Activated T-helper 17 cell treated with anti-CD3 and anti-CD28 coated beads, Interleukin-2, amount 50 U/mL, for 72 hours (primary cell): ENCODE results near the gene SH3PXD2A. TPM values are rescaled to one million over a fixed set of nuclear protein-coding genes. Genes with fewer than 3 reads are reported as not detected.
"Not testable (repeated sequence)": the region's sequence is repeated elsewhere in the genome, so short reads cannot be mapped to it uniquely, and the experiment has no call there.

Experiments
- ATAC-seq: fragments of 150-1000 bp; cut with Tn5 transposase; replicated peaks from 2 replicates; pipeline ENCODE4 v1.10.0; 2021; ENCODE audit warnings: mild to moderate bottlenecking, moderate library complexity
- H3K27ac Mint-ChIP-seq: one replicate; pipeline ENCODE4 v1.8.0; 2022; ENCODE audit warnings: mixed read lengths
- H3K27me3 Mint-ChIP-seq: one replicate; pipeline ENCODE4 v1.8.0; 2022; ENCODE audit warnings: mixed read lengths
- H3K36me3 Mint-ChIP-seq: one replicate; pipeline ENCODE4 v1.8.0; 2022; ENCODE audit warnings: low read depth, mild to moderate bottlenecking, mixed read lengths
- H3K4me1 Mint-ChIP-seq: one replicate; pipeline ENCODE4 v1.8.0; 2022; ENCODE audit warnings: mixed read lengths
- H3K4me3 Mint-ChIP-seq: one replicate; pipeline ENCODE4 v1.8.0; 2022; ENCODE audit warnings: mild to moderate bottlenecking, mixed read lengths
- H3K9me3 Mint-ChIP-seq: one replicate; pipeline ENCODE4 v1.8.0; 2022; ENCODE audit warnings: mixed read lengths
- total RNA-seq, 2 donors: library from RNA; stranded (reverse); gene quantifications; one replicate each; pipeline ENCODE4 v1.2.3, GENCODE V29; 2022

SH3PXD2A gene
- total RNA-seq, 2 donors from 2014 or later: 8.0 to 19.3 TPM

DNA sequence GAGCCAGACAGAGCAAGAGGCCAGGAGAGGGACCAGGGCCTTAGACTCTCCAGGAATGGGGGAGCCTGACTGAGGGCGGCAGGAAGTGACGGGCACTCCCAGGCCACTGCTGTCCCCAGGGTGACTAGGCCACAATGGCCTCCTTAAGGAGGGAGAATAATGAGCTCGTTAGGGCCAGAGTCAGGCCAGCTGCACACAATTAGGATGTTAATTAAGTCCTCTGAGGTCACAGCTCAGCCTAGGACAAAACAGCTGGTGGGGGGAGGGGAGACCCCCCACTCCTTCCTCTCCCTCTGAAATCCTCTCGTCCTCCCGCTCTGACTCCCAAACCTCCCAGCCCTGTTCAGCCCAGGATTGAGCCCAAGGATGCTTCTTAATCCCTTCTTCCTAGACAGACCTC lies 218.9 kb downstream of the SH3PXD2A start:
- no peak overlapping the region for H3K4me3 Mint-ChIP-seq
- H3K9me3 Mint-ChIP-seq: no peaks in the 10 kb centered on the region
- H3K36me3 Mint-ChIP-seq: no peaks in the 10 kb centered on the region
- H3K27me3 Mint-ChIP-seq: no peaks in the 10 kb centered on the region
- no peak for ATAC-seq
- H3K27ac Mint-ChIP-seq: no peak overlapping the region
- no peaks in the 10 kb centered on the region for H3K4me1 Mint-ChIP-seq

DNA sequence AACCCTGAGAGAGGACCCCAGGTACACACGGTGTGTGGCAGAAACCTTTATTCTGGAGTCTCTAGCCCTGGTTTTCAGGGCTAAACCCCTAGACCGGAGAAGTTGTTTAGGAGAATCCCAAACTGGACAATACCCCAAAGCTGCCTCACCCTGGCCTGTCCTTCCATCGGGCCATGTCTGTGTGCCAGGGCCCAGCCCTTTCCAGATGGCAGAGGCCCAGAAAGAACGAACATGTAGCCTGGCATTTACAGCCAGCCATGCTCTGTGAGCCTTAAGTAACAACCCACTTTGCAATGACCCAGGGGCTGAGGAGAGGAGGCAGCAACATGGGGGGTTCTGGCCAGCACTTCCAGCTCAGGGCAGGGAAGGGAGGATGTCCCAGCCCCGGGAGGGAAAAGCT lies 219.8 kb downstream of the SH3PXD2A start:
- Mint-ChIP-seq H3K27ac (no peak overlapping the region), H3K4me3 (no peak overlapping the region), H3K9me3 (no peaks in the 10 kb centered on the region), H3K36me3 (no peaks in the 10 kb centered on the region), H3K4me1 (no peaks in the 10 kb centered on the region), H3K27me3 (no peaks in the 10 kb centered on the region)
- ATAC-seq: no peak

DNA sequence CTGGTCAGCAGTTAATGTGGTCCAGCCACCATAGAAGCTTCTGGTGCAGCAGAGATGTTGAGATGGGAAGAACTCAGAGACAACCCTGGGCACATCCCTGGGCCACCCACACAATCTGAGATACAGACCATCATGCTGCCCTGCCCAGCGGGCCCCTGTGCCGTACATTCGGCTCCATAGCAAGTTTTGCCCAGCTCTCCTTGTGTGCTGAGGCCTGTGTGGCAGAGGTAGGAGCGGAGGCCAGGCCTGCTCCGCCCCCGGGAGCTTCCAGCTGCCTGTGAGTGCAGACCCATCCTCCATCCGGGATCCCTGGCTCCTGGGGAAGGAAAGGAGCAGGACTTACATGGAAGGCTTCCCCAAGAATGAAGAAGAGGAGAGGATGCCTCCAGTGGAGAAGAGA lies 221.5 kb downstream of the SH3PXD2A start:
- no peaks in the 10 kb centered on the region for H3K9me3 Mint-ChIP-seq
- no peak overlapping the region for H3K27ac Mint-ChIP-seq
- no peaks in the 10 kb centered on the region for H3K27me3 Mint-ChIP-seq
- ATAC-seq: no peak
- no peaks in the 10 kb centered on the region for H3K36me3 Mint-ChIP-seq
- no peak overlapping the region for H3K4me3 Mint-ChIP-seq
- H3K4me1 Mint-ChIP-seq: no peaks in the 10 kb centered on the region

DNA sequence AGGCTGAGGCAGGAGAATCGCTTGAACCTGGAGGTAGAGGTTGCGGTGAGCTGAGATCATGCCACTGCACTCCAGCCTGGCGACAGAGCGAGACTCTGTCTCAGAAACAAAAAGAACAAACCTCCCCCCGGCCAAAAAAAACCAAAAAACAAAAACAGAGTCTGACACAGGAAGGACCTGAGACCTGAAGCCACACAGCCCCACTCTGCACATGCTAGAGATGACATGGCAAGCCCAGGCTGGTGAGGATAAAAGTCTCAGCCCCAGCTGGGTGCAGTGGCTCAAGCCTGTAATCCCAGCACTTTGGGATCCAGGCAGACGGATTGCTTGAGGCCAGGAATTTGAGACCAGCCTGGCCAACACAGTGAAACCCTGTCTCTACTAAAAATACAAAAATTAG lies 222.5 kb downstream of the SH3PXD2A start:
- not testable (repeated sequence) for H3K27ac Mint-ChIP-seq, H3K4me1 Mint-ChIP-seq, H3K36me3 Mint-ChIP-seq, H3K27me3 Mint-ChIP-seq, H3K4me3 Mint-ChIP-seq, H3K9me3 Mint-ChIP-seq, ATAC-seq

DNA sequence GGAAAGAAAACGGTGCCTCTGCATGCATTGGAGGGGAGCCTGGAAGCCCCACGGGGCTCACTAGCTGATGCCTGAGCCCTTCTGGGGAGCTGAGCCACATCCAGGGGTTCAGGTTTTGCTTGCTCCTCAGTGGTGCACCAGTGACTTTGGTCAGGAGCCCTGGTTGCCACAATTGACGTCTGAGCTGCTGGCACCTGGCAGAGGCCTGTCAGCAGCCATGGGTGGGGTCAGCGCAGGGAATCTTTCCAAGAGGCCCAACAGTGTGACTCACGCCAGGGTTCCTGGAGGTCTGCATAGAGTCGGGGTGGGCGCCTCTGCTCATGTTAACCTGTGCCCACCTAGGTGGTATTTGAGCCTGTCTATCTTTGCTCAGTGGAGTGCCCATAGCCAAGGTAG lies 223.1 kb downstream of the SH3PXD2A start:
- Mint-ChIP-seq H3K4me3 (no peak overlapping the region), H3K27me3 (no peaks in the 10 kb centered on the region), H3K27ac (no peak overlapping the region), H3K36me3 (peaks cover 5% of the 10 kb centered on the region), H3K9me3 (no peaks in the 10 kb centered on the region), H3K4me1 (no peaks in the 10 kb centered on the region)
- ATAC-seq: no peak

DNA sequence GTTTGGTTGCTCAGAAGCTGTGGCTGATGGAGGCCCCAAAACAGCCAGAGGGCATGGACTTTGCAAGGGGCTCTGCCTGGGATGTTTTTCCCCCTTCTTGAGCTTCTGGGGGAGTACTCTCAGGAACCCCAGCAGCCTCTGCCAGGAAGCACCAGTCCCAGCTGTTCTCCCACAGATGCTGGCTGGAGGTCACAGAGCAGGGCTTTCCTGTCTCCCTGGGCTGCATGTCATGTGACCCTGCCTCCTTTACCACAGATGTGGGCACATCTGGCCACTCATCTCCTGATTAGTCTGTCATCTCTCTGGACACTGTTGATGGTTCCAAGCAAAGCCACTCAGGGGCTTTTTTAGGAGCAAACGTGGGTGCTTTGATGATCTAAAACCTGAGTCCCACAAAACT lies 225.2 kb downstream of the SH3PXD2A start:
- Mint-ChIP-seq H3K27me3 (no peaks in the 10 kb centered on the region), H3K4me1 (no peaks in the 10 kb centered on the region), H3K27ac (no peak overlapping the region), H3K4me3 (no peak overlapping the region), H3K36me3 (peaks cover 17% of the 10 kb centered on the region), H3K9me3 (no peaks in the 10 kb centered on the region)
- ATAC-seq: no peak

DNA sequence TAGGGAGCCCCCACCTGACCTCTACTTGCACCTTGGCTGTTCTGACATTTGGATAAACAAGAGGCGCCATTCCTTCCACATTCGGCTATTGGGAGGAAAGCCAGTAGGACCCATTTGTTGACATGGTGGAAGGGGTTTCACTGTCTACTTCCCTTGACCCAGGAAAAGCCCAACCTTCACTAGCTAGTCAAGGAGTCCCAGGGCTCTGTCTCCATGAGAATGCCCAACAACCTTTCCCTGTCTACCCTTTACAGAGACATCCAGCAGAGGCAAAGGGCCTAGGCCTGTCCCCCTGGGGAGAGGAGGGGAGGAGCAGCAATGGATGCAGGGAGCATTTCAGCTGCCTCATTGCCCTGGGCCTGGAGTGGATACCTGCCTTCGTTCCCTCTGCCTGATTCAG lies 225.8 kb downstream of the SH3PXD2A start:
- Mint-ChIP-seq H3K36me3 (peaks cover 17% of the 10 kb centered on the region), H3K27ac (no peak overlapping the region), H3K9me3 (no peaks in the 10 kb centered on the region), H3K4me3 (no peak overlapping the region), H3K4me1 (no peaks in the 10 kb centered on the region), H3K27me3 (no peaks in the 10 kb centered on the region)
- no peak for ATAC-seq

DNA sequence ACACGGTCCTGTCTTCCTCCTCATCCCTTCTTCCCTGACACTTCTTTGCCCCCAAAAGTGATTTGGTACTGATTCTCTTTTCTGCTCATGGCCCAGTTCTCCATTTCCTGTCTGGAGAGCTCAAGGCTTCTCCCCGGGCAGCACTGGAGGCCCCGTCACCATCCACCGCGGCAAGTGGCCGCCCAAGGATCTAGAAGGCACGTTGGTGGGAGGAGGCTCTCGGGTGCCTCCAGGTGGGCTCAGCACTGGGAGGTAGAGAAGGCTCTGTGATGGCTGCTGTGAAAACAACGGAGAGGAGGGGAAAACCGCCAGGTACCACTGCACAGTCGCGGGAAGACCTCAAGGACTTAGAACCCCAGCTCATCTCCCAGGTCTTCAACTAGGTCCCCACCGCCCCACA lies 227.5 kb downstream of the SH3PXD2A start:
- no peak for ATAC-seq
- no peaks in the 10 kb centered on the region for H3K9me3 Mint-ChIP-seq

DNA sequence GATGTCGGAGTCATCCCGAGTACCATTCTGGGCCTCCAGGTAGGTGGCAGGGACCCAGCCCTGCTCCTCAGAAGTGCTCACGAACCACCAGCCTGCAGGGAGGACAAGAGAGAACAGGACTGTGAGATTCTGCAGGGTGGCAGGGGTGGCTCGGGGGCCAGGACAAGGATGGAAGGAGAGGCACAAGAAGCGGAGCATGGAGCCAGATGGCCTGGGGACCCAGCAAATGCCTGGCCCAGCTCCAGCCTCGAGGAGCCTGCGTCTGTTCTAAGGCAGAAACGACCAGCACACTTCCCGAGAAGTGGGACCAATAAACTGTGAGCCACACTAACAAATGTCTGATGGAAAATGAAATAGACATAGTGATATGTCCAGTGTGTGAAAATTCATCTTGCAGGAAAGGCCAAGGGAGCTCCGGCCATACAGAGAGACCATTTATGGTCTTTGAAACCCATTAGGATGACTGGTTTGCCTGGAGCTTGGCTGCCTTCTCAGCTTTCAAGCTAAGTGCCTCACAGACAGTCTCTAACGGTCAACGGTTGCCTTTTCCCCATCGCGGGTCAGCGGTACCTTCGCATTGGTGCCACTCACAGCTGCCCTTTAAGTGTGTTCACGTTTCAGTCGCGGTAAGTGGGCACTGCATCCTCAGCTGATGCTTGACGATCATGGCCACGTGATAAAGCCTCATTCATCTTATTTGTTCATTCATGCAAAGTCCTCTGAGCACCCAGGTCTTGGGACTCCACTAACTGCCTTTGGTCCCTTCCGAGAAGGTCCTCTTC lies 228.1 kb downstream of the SH3PXD2A start:
- H3K27me3 Mint-ChIP-seq: no peaks in the 10 kb centered on the region
- ATAC-seq: no peak
- no peak overlapping the region for H3K4me3 Mint-ChIP-seq
- peaks cover 17% of the 10 kb centered on the region for H3K36me3 Mint-ChIP-seq
- no peaks in the 10 kb centered on the region for H3K4me1 Mint-ChIP-seq
- no peak overlapping the region for H3K27ac Mint-ChIP-seq
- no peaks in the 10 kb centered on the region for H3K9me3 Mint-ChIP-seq

More for the DNA sequence above, 227.5 kb downstream of the SH3PXD2A start:
- Mint-ChIP-seq H3K4me3 (no peak overlapping the region), H3K4me1 (no peaks in the 10 kb centered on the region), H3K27ac (no peak overlapping the region), H3K27me3 (no peaks in the 10 kb centered on the region), H3K36me3 (peaks cover 17% of the 10 kb centered on the region)

DNA sequence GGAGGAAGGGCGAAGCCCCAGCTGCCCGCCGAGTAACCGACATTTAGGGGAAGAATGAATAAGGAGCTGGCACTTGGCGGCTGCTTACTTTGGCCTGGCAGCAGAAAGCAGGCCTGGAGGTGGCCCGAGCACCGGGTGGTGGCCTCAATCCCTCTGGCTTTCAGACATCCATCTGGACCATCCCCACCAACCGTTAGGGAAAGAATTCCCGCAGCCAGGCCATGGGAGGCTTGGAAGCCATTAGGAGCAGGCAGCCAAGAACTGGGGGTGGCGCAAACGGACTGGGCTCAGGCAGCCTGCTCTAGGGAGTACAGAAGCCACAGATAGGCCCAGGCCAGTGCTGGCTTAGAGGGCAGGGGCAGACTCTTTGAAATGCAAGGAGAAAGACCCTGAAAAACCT lies 229.2 kb downstream of the SH3PXD2A start:
- no peaks in the 10 kb centered on the region for H3K27me3 Mint-ChIP-seq
- no peaks in the 10 kb centered on the region for H3K4me1 Mint-ChIP-seq
- peaks cover 17% of the 10 kb centered on the region for H3K36me3 Mint-ChIP-seq
- H3K4me3 Mint-ChIP-seq: no peak overlapping the region
- no peak overlapping the region for H3K27ac Mint-ChIP-seq
- H3K9me3 Mint-ChIP-seq: no peaks in the 10 kb centered on the region
- ATAC-seq: no peak

DNA sequence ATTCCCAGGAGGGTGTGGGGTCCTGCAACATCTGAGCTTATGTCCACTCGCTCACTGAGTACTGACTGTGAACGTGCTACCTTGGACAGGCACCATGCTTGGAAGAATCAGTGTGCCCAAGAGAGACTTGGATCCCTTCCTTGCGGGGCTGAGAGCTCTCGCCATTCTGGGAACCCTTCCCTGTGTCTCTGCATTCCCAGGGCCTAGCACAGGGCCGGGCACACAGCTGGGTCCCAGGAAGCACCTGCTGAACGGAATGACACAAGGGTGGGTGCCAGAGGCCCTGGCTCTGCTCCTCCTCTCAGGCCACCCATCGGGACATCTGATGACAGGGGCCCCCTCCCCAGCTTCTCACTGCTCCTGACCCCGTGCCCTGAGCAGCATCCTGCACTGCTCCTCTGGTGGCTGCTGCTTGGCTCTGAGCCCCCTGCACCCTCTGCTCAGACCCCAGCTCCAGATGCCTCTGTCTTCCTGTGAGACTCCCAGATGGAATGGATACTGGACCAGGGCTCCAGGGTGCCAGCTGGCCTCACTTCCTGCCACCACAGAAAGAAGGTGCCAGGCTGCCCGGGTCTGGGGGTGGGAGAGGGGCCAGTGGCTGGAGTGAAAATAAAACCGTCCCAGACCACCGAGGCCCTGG lies 232.3 kb downstream of the SH3PXD2A start:
- Mint-ChIP-seq H3K9me3 (no peaks in the 10 kb centered on the region), H3K27ac (no peak overlapping the region), H3K4me1 (no peaks in the 10 kb centered on the region), H3K36me3 (peaks cover 17% of the 10 kb centered on the region), H3K27me3 (no peaks in the 10 kb centered on the region), H3K4me3 (no peak overlapping the region)
- ATAC-seq: no peak

DNA sequence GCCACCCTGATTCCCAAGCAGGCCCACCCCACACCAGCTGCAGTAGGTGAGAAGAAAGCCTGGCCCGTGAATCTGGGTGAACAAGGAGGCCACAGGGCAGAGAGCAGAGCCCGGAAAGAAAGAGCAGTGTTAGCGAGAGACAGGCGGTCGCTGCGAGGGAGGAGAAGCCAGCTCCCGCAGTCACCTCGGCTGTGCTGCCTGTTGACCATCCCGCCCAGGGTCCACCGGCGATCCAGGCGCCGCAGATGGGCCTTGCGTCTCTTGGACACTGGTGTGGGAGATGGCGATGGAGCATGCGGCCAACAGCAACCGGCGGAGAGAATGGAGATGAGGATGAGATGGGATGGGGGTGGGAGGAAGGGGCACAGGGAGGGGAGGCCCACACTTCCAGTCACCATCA lies 233.1 kb downstream of the SH3PXD2A start:
- peaks cover 11% of the 10 kb centered on the region for H3K36me3 Mint-ChIP-seq
- H3K27me3 Mint-ChIP-seq: no peaks in the 10 kb centered on the region
- no peak overlapping the region for H3K4me3 Mint-ChIP-seq
- peak overlapping the region; percentile 58 for H3K27ac Mint-ChIP-seq
- ATAC-seq: no peak
- H3K9me3 Mint-ChIP-seq: no peaks in the 10 kb centered on the region
- H3K4me1 Mint-ChIP-seq: no peaks in the 10 kb centered on the region

DNA sequence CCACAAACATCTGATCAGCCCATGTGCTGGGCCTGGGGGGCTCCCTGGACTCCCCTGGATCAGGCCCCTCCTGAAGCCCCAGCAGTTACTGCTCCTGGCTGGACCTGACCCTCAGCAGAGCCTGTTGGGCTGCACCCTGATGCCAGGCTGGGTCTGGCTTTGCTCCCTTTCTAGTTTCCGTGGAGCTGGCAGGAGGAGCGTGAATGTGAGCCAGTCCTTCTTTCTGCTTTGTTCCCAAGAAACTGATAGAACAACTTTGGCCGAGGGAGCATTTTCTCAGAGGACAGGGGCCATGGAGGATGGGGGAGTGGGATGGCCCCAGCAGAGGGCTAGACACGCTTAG lies 233.6 kb downstream of the SH3PXD2A start:
- H3K27ac Mint-ChIP-seq: peak overlapping the region; percentile 58
- H3K27me3 Mint-ChIP-seq: no peaks in the 10 kb centered on the region

DNA sequence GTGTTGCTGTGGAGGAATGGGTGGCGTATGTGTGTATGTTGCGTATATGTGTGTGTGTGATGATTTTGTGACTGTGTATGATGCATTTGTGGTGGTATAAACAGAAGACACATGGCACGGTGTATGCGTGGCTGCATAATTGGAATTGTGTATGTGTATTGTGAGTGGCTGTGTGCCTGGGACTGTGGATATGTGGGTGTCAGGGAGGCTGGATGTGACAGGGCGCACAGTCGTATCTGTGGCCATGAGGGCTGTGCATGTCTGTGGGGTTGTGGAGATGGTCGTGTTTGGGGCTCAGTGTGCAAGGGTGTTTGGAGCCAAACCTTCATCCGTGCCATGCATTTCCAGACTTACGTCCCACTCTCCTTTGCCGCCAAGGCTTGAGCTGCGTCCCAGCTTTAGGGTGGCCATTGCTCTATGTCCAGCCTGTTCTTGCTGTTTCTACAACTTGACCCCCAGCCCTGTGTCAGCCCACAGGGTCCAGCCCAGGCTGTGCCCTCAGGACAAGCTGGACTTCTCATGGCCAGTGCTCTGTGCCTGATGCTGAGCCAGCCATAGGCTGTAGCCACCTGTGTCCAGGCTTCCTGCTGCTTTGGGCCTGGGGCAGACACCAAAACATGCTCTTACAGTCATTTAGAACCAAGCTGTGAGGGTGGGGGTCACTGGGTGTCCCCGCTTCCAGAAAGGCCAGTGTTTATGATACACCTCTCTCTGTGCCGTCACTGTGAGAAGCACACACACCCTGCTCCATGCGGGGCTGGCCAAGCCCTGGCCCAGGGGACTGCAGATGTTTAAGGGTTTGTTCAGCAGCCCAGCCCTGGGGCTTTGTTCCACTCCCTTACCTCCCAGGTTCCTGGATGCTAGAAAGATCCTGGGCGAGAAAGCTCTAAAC lies 234.2 kb downstream of the SH3PXD2A start:
- Mint-ChIP-seq H3K4me3 (no peak overlapping the region), H3K36me3 (peaks cover 7% of the 10 kb centered on the region), H3K9me3 (no peaks in the 10 kb centered on the region), H3K4me1 (no peaks in the 10 kb centered on the region), H3K27me3 (no peaks in the 10 kb centered on the region), H3K27ac (no peak overlapping the region)
- no peak for ATAC-seq

More for the DNA sequence above, 233.6 kb downstream of the SH3PXD2A start:
- no peaks in the 10 kb centered on the region for H3K9me3 Mint-ChIP-seq
- H3K4me3 Mint-ChIP-seq: no peak overlapping the region
- peaks cover 11% of the 10 kb centered on the region for H3K36me3 Mint-ChIP-seq
- no peak for ATAC-seq
- no peaks in the 10 kb centered on the region for H3K4me1 Mint-ChIP-seq

DNA sequence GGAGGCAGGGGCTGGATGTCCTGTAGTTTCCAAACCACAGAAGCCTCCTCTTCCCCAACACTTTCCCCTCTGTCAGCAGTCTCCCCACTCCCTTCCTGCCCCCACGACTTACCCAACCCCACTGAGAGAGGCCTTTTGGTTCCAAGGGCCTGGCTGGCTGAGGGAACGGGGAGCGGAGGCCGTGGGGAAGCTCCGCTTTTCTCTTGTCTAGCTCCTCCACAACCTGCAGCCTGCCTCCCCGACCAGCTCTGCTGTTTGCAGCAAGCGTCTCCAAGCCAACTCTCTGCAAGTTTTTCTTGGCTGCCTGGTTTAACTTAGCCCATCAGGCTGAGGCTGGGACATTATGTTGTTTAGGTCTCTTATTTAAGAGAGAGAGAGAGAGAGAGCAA lies 235.0 kb downstream of the SH3PXD2A start:
- no peaks in the 10 kb centered on the region for H3K27me3 Mint-ChIP-seq
- H3K4me1 Mint-ChIP-seq: no peaks in the 10 kb centered on the region
- no peak overlapping the region for H3K4me3 Mint-ChIP-seq
- no peak for ATAC-seq
- H3K27ac Mint-ChIP-seq: no peak overlapping the region
- H3K36me3 Mint-ChIP-seq: no peaks in the 10 kb centered on the region
- H3K9me3 Mint-ChIP-seq: no peaks in the 10 kb centered on the region
